GM18867 (cell line): ENCODE results near the gene FN3KRP.

Experiments used
- ATAC-seq: cut with Tn5 transposase; IDR thresholded peaks from one replicate; pipeline ENCODE4 v1.9.1; 2021; ENCODE audit warnings: mild to moderate bottlenecking, moderate library complexity; ENCODE audit not compliant: unreplicated experiment

Gene FN3KRP

DNA sequence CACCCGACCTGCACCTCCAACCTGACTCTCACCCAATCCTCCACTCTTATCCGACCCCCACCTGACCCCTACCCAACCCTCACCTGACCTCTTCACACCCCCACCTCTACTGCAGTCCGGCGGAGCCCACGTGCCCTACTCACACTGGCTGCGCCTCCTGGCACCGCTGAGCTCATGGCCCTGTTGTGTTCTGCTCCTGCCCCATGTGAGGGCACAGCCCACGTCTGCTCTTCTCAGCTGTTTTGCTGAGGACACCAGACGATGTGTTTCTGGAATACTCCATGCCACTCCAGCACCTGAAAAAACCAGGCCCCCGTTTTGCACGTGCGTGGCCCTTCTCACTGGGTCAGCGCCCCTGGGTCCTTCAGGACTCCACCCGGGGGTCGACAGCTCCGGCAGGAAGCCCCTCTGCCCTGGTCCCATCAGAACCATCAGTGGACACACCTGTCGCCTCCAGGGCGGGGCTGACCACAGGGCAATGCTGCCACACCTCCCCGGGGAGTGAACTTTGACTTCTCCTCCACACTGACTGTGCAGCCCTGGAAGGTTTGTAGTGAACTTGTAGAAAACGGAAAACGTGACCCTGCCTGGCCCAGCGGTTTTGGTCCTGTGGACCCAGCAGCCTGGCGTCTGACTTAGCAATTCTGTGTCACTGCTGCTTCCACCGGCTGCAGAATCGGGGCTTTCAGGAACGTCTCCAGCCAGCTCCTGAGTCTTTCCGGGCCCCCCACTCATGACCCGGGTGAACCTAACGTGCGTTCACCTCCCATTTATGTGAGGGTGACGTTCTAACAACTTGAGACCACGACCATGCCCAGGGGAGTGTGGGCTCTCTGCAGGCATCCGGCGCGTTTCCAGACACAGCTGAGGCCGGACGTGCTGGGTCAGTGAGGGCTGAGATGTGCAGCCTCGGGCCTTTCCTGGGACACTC, 12.3 kb upstream of the FN3KRP start:
- no peak for ATAC-seq

GRCh38 chr17:82704886-82705285, 11.6 kb upstream of the FN3KRP start:
- ATAC-seq = no peak

DNA sequence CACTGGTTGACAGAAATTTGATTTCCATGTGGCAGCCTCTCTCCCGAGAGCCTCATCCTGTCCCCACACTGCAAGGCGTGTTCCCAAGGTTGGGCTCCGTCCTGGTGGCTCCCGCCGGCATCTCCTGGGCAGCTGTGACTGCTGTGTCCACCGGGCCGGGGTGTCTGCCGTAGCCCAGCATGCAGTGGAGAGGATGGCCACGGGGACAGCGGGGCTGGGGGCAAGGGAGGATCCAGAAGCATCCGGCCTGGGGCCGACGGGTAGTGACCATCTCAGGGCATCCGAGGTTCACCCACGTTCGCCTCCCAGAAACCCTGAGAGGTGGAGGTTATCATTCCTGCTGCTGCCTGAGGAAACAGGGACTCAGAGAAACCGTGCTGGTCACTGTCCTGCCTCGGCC, 10.8 kb upstream of the FN3KRP start:
- no peak for ATAC-seq

DNA sequence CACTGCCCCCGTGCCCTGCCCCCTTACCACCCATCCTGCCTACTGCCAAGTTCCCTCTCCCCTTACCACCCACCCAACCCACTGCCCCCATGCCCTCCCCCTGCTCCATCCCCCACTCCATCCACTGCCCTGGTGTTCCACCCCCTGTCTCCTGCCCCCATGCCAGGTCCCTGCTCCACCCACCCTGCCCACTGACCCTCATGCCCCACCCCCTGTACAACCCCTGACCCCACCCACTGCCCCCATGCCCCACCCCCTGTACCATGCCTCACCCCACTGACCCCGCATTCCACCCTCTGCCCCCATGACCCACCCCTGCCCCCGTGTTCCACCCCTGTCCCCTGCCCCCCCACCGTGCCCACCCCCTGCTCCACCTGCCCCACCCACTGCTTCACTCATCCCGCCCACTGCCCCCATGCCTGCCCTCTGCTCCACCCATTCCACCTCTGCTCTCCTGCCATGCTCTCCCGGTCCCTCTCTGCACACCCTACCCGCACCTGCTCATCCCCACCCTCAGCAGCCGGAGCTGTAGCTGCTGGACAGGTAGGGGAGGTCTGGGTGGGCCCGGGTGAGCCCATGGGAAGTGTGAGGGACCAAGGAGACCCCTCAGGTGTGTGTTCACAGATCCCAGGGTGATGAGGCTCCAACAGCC, 7.4 kb upstream of the FN3KRP start:
- ATAC-seq = no peak

GRCh38 chr17:82709676-82710498, 6.6 kb upstream of the FN3KRP start:
- ATAC-seq = no peak

GRCh38 chr17:82710499-82711232, 5.8 kb upstream of the FN3KRP start:
- ATAC-seq = no peak

- no peak for ATAC-seq
Measured at GRCh38 chr17:82713071-82713723, 3.3 kb upstream of the FN3KRP start.

DNA sequence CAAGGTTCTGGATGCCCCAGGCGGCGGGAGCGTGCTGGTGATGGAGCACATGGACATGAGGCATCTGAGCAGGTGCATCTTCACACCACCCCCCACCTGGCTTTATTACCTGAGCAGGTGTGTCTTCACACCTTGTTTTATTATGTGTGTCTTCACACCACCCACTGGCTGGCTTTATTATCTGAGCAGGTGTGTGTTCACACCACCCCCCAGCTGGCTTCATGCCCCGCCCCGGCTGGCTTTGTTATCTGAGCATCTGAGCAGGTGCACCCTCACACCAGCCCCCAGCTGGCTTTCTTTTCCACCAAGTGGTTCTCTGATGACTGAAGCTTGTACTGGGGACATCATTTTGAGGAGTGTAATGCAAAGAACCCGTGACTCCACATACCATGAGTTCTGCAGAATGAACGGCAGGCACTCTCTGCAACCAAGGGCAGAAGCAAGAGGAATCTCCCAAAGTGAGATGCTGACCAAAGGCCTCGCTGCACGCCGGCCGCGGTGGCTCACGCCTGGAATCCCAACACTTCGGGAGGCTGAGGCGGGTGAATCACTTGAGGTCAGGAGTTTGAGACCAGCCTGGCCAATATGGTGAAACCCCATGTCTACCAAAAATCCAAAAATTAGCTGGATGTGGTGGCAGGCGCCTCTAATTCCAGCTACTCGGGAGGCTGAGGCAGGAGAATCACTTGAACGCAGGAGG, 2.6 kb downstream of the FN3KRP start:
- ATAC-seq = no peak

GRCh38 chr17:82720204-82720603, 3.7 kb downstream of the FN3KRP start:
- ATAC-seq = no peak

GRCh38 chr17:82722341-82723013, 6.0 kb downstream of the FN3KRP start:
- no peak for ATAC-seq

GRCh38 chr17:82723169-82723807, 6.8 kb downstream of the FN3KRP start:
- ATAC-seq = no peak

DNA sequence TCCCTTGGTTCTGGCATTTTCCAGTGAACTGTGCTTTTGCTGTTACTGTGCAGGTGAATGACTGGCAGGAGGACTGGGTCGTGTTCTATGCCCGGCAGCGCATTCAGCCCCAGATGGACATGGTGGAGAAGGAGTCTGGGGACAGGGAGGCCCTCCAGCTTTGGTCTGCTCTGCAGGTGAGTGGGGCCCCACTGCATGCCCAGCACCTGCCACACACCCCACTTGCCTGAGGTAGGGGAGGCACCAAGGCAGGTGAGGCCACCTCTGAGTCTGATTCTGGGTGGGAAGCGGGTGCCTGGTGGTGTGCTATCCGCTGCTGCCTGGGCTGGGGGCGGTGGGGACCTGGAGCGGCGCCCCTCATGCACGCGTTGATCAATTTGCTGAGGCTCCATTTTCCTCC, 9.9 kb downstream of the FN3KRP start:
- ATAC-seq = no peak

- no peak for ATAC-seq
Measured at GRCh38 chr17:82729479-82730260, 13.2 kb downstream of the FN3KRP start.

DNA sequence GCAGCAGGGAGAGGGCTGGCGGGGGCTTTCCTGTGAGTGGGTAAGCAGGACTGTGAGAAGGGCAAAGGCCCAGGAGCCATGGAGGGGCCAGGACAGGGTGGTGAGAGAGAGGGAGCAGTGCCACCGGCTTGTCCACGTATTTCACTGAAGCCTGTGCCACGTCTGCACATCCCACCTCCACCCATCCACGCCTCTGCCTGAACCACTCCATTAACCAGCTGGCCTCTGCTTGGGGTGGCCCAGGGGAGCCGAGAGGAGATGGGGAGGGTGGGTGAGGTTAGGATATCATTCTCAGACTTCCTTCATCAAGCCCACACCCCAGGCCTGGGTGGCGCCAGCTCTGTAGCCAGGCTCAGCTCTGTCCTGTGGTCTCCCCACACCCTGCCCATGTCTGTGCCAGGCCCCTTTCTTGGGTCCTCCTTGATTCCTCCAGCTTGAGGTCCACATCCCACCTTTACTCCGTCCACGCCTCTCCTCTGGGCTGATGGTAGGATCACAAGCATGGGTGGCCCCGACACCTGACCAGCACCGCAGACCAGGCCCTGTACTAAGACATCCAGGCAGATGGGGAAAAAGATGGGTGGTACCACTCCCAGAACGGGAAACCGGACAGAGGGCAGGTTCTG, 15.7 kb downstream of the FN3KRP start:
- ATAC-seq = no peak

GRCh38 chr17:82734987-82735866, 18.7 kb downstream of the FN3KRP start, which contains the start of gene FN3K:
Gene FN3K, plus strand, starts transcription at chr17:82735615. Its CDS starts 22 bp downstream, at chr17:82735637.
- ATAC-seq = no peak

DNA sequence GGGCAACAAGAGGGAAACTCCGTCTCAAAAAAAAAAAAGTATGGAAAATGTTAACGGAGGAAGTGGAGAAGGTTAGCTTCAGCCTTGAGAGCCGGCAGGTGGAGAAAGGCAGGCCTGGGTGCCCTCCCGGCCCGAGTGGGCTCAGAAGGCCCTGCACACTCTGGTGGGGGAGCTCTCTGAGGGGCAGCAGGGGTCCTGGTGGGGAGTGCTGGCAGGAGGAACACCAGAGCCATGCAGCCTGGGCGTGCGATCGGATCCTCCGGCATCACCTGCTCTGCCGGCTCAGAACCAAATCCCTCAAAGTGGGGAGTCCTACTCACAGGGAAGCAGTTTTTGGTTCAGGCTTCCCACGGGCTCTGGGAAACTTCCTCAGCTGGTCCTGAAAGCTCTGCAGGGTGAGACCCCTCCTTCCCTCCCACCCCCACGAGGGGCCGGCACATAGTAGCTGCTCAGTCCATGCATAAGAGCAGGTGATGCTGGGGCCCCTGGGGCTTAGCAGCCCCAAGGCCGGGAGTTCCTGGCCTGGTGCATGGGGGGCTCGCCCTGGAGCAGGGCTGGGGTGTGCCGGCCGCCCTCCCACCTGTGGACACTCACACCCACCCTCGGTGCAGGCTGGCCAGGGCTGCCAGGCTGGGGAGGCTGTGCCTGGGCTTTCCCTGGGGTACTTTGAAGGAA, 20.1 kb downstream of the FN3KRP start:
- ATAC-seq = no peak
